Measurements from ENCODE around the gene OR10A2.

Gene OR10A2

DNA sequence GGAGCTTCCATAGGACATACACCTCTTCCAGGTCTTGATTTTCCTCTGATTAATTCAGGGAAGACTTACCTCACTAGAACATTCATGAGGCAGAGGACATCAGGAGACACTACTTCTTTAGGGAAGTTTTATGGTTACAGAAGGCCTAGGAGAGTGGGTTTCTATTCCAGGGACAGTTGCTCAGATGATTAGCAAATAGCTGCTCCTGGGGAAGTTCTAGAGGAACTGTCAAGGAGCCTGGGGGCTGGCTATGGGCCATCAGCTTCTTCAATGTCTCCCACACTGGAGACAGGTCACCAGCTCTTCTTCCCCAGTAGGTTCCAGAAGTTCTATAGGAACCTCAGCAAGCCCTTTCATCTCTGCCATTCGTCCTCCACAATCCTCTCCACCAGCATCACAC, 28.8 kb upstream of the OR10A2 start:
- H3K36me3 ChIP-seq (ENCODE audit: insufficient read depth): no peaks in the 10 kb centered on the region

DNA sequence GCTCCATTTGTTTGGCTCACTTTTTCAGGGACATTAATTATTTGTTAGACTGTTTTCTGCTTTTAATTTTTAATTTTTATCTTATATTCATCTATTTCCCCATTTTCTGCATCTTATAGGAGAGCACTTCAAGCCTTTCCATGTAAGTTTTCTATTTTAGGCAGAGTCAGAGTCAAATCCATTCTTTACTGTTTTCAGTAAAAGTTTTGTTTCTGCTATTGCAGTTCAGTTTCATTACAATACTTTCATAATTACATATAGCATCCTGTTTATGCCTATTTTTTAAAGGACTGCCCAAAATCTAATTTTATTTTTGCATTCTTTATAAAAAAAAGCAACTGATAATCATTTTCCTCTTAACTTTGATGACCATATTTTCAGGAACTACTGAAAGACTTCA, 21.2 kb upstream of the OR10A2 start:
- Histone ChIP-seq H3K27me3 (ENCODE audit: insufficient read depth, low read depth) (no peaks in the 10 kb centered on the region), H2AFZ (ENCODE audit: low read depth) (no peak overlapping the region), H3K36me3 (ENCODE audit: insufficient read depth) (no peaks in the 10 kb centered on the region), H3K4me1 (ENCODE audit: low read depth, poor library complexity, severe bottlenecking) (no peaks in the 10 kb centered on the region), H3K4me3 (IDR thresholded peaks at IDR 0.05; ENCODE audit: insufficient read depth, low read depth, low read length) (no peak overlapping the region), H3K4me2 (no peak overlapping the region), H4K20me1 (ENCODE audit: insufficient read depth) (no peaks in the 10 kb centered on the region), H3K27ac (no peak overlapping the region), H3K79me2 (ENCODE audit: insufficient read depth, low read depth) (no peaks in the 10 kb centered on the region), H3K9ac (no peak overlapping the region)
- TF ChIP-seq, protein P1, sequence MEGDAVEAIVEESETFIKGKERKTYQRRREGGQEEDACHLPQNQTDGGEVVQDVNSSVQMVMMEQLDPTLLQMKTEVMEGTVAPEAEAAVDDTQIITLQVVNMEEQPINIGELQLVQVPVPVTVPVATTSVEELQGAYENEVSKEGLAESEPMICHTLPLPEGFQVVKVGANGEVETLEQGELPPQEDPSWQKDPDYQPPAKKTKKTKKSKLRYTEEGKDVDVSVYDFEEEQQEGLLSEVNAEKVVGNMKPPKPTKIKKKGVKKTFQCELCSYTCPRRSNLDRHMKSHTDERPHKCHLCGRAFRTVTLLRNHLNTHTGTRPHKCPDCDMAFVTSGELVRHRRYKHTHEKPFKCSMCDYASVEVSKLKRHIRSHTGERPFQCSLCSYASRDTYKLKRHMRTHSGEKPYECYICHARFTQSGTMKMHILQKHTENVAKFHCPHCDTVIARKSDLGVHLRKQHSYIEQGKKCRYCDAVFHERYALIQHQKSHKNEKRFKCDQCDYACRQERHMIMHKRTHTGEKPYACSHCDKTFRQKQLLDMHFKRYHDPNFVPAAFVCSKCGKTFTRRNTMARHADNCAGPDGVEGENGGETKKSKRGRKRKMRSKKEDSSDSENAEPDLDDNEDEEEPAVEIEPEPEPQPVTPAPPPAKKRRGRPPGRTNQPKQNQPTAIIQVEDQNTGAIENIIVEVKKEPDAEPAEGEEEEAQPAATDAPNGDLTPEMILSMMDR (conservative IDR thresholded peaks at IDR 0.05; ENCODE audit: low read depth, low read length): no peak

More for the DNA sequence above, 28.8 kb upstream of the OR10A2 start:
- Histone ChIP-seq H3K9ac (no peak overlapping the region), H3K4me3 (IDR thresholded peaks at IDR 0.05; ENCODE audit: insufficient read depth, low read depth, low read length) (no peak overlapping the region), H3K4me2 (no peak overlapping the region), H3K4me1 (ENCODE audit: low read depth, poor library complexity, severe bottlenecking) (no peaks in the 10 kb centered on the region), H2AFZ (ENCODE audit: low read depth) (no peak overlapping the region), H3K27me3 (ENCODE audit: insufficient read depth, low read depth) (no peaks in the 10 kb centered on the region), H3K79me2 (ENCODE audit: insufficient read depth, low read depth) (no peaks in the 10 kb centered on the region), H4K20me1 (ENCODE audit: insufficient read depth) (no peaks in the 10 kb centered on the region), H3K27ac (no peak overlapping the region)
- TF ChIP-seq, protein P1 (conservative IDR thresholded peaks at IDR 0.05; ENCODE audit: low read depth, low read length): no peak

DNA sequence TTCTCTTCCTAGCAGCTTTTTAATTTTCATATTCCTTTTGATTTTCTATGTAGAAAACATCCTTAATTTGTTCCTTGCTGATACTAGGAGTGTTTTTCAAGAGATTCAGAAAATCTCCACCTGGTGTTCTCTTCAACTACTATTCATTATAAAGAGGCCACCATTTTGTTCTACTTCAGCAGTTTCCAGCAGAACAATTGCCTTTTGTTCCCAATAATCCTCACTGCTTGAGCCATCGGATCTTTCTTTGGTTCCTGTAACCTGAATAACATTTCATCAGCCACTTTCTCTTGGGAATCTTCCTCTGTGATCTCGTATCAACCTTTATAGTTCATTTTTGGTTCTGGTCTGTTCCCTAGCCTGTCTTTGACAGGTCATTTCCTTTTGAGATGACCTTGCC, 19.2 kb upstream of the OR10A2 start:
- H3K9ac ChIP-seq: no peak overlapping the region
- H3K27ac ChIP-seq: no peak overlapping the region
- H3K4me3 ChIP-seq (IDR thresholded peaks at IDR 0.05; ENCODE audit: insufficient read depth, low read depth, low read length): no peak overlapping the region
- no peaks in the 10 kb centered on the region for H3K4me1 ChIP-seq (ENCODE audit: low read depth, poor library complexity, severe bottlenecking)
- no peaks in the 10 kb centered on the region for H4K20me1 ChIP-seq (ENCODE audit: insufficient read depth)
- H3K79me2 ChIP-seq (ENCODE audit: insufficient read depth, low read depth): no peaks in the 10 kb centered on the region
- TF ChIP-seq, protein P1 (conservative IDR thresholded peaks at IDR 0.05; ENCODE audit: low read depth, low read length): no peak
- H3K27me3 ChIP-seq (ENCODE audit: insufficient read depth, low read depth): no peaks in the 10 kb centered on the region
- no peak overlapping the region for H3K4me2 ChIP-seq
- H3K36me3 ChIP-seq (ENCODE audit: insufficient read depth): no peaks in the 10 kb centered on the region
- no peak overlapping the region for H2AFZ ChIP-seq (ENCODE audit: low read depth)

DNA sequence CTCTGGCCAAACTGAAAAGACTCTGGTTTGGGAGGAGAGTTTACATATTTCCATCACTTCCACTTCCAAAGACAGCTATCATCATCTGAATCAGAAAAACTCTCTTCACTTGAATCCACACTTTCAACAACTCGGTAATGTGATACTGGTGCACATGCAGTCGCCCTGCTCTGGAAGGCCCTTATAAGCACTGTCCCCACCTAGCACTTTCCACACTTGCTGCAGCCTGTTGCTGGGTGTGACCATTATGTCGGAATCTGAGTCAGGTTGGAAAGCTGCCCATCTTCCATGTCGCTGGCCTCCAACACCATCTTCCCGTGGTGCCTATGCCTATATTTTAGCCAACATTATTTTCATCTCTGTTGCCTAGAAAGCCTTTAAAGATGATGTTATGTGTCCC, 18.5 kb upstream of the OR10A2 start:
- Histone ChIP-seq H3K27ac (no peak overlapping the region), H2AFZ (ENCODE audit: low read depth) (no peak overlapping the region), H4K20me1 (ENCODE audit: insufficient read depth) (no peaks in the 10 kb centered on the region), H3K4me1 (ENCODE audit: low read depth, poor library complexity, severe bottlenecking) (no peaks in the 10 kb centered on the region), H3K36me3 (ENCODE audit: insufficient read depth) (no peaks in the 10 kb centered on the region), H3K79me2 (ENCODE audit: insufficient read depth, low read depth) (no peaks in the 10 kb centered on the region), H3K9ac (no peak overlapping the region), H3K4me3 (IDR thresholded peaks at IDR 0.05; ENCODE audit: insufficient read depth, low read depth, low read length) (no peak overlapping the region), H3K4me2 (no peak overlapping the region), H3K27me3 (ENCODE audit: insufficient read depth, low read depth) (no peaks in the 10 kb centered on the region)
- TF ChIP-seq, protein P1 (conservative IDR thresholded peaks at IDR 0.05; ENCODE audit: low read depth, low read length): no peak

Data from KMS-11 (cell line).